IPS-NIHi7 (cell line): ENCODE results near the gene SPIC.
"Not testable (repeated sequence)": the region's sequence is repeated elsewhere in the genome, so short reads cannot be mapped to it uniquely, and the experiment has no call there.

ENCODE experiments used
- DNase-seq: peaks from one replicate; pipeline ENCODE4 v3.0.0; 2012; ENCODE audit warnings: mixed read lengths; ENCODE audit errors: extremely low spot score

Gene SPIC

GRCh38 chr12:101474711-101475386 lies at the start of gene SPIC:
TSS of gene SPIC (plus strand) at chr12:101475336. CDS start at chr12:101476905, 1,569 bp downstream.
- no peak for DNase-seq

GRCh38 chr12:101430456-101430855 lies 44.7 kb upstream of the SPIC start:
- no peak for DNase-seq

GRCh38 chr12:101436136-101436535 lies 39.0 kb upstream of the SPIC start:
- no peak for DNase-seq

- DNase-seq: no peak
Measured at GRCh38 chr12:101439236-101439635, 35.9 kb upstream of the SPIC start.

- DNase-seq: no peak
Measured at GRCh38 chr12:101441461-101442224, 33.5 kb upstream of the SPIC start.

- DNase-seq: no peak
Measured at GRCh38 chr12:101455685-101456084, 19.5 kb upstream of the SPIC start.

GRCh38 chr12:101459642-101460346 lies 15.3 kb upstream of the SPIC start:
- peak; percentile 45 for DNase-seq

- no peak for DNase-seq
Measured at GRCh38 chr12:101468948-101469347, 6.2 kb upstream of the SPIC start.

GRCh38 chr12:101470939-101471338 lies 4.2 kb upstream of the SPIC start:
- no peak for DNase-seq

GRCh38 chr12:101471878-101472277 lies 3.3 kb upstream of the SPIC start:
- not testable (repeated sequence) for DNase-seq

- no peak for DNase-seq
Measured at GRCh38 chr12:101474248-101474647, 888 bp upstream of the SPIC start.

GRCh38 chr12:101475751-101476305 lies 692 bp downstream of the SPIC start:
- no peak for DNase-seq

GRCh38 chr12:101480849-101481248 lies 5.7 kb downstream of the SPIC start:
- no peak for DNase-seq

GRCh38 chr12:101485021-101485420 lies 9.9 kb downstream of the SPIC start:
- DNase-seq: no peak

- no peak for DNase-seq
Measured at GRCh38 chr12:101488469-101488868, 13.3 kb downstream of the SPIC start.

GRCh38 chr12:101490286-101490920 lies 15.3 kb downstream of the SPIC start:
- peak; percentile 79 for DNase-seq

- DNase-seq: no peak
Measured at GRCh38 chr12:101491329-101491728, 16.2 kb downstream of the SPIC start.

- no peak for DNase-seq
Measured at GRCh38 chr12:101493556-101493955, 18.4 kb downstream of the SPIC start.

GRCh38 chr12:101498252-101498651 lies 23.1 kb downstream of the SPIC start:
- no peak for DNase-seq

GRCh38 chr12:101501410-101501995 lies 26.4 kb downstream of the SPIC start:
- no peak for DNase-seq

GRCh38 chr12:101521136-101521535 lies 46.0 kb downstream of the SPIC start:
- DNase-seq: no peak
